IMR-90 (cell line): ENCODE results near the gene SGCA. TPM values are rescaled to one million over a fixed set of nuclear protein-coding genes. Genes with fewer than 3 reads are reported as not detected.

Source experiments
- ATAC-seq: fragments of 200-7000 bp; cut with Tn5 transposase; 2 replicates; pipeline ENCODE4 v1.9.1; 2020; ENCODE audit warnings: low read depth, mild to moderate bottlenecking, moderate library complexity
- BruUV-seq: library from RNA; stranded (reverse); fragments of 400-500 nt; replicated peaks from 2 replicates; lab custom pipeline; 2021; lab: Mats Ljungman, UMichigan
- CTCF ChIA-PET: fragments of 300-600 bp; formaldehyde crosslinking; extraction: SDS; loops from one replicate; lab custom pipeline; 2021; ENCODE audit warnings: antibody characterized with exemption; lab: Yijun Ruan, JAX
- POLR2A ChIA-PET: fragments of 300-600 bp; sonication (Branson Sonifier 250); formaldehyde crosslinking; loops from one replicate; lab custom pipeline; 2022; ENCODE audit warnings: antibody characterized with exemption; ENCODE audit not compliant: unreplicated experiment; lab: Charles Lee
- DNase-seq: peaks from one replicate; pipeline ENCODE4 v3.0.0; 2013
- H2AFZ ChIP-seq: replicated peaks from 2 replicates; pipeline ENCODE3; 2013; ENCODE audit warnings: low read length, mild to moderate bottlenecking; ENCODE audit not compliant: poor library complexity
- H2AK5ac ChIP-seq: 2 replicates; pipeline ENCODE4 v1.6.1; 2013; ENCODE audit warnings: low read depth, low read length, inconsistent platforms
- H2AK9ac ChIP-seq: replicated peaks from 2 replicates; pipeline ENCODE3; 2013; ENCODE audit warnings: mild to moderate bottlenecking, low read depth, low read length, moderate library complexity; ENCODE audit not compliant: poor library complexity
- H2BK120ac ChIP-seq: 2 replicates; pipeline ENCODE4 v1.6.1; 2013; ENCODE audit warnings: low read depth, low read length, inconsistent platforms
- H2BK15ac ChIP-seq: 3 replicates; pipeline ENCODE4 v1.6.1; 2013; ENCODE audit warnings: low read depth, low read length, inconsistent platforms
- H2BK20ac ChIP-seq: 2 replicates; pipeline ENCODE4 v1.6.1; 2013; ENCODE audit warnings: low read depth, mild to moderate bottlenecking, inconsistent platforms, low read length, moderate library complexity
- H2BK5ac ChIP-seq: 2 replicates; pipeline ENCODE4 v1.6.1; 2013; ENCODE audit warnings: mild to moderate bottlenecking, low read depth, low read length, inconsistent platforms; ENCODE audit not compliant: poor library complexity, severe bottlenecking
- H3K14ac ChIP-seq: replicated peaks from 2 replicates; pipeline ENCODE4 v1.6.1; 2013; ENCODE audit warnings: low read depth, low read length, inconsistent platforms
- H3K18ac ChIP-seq: 2 replicates; pipeline ENCODE4 v1.6.1; 2013; ENCODE audit warnings: low read depth, low read length, control low read depth
- H3K23ac ChIP-seq: 2 replicates; pipeline ENCODE4 v1.6.1; 2013; ENCODE audit warnings: low read depth, low read length, inconsistent platforms
- H3K27ac ChIP-seq: 2 replicates; pipeline ENCODE4 v1.5.1; 2013; ENCODE audit warnings: mild to moderate bottlenecking, control low read depth, low read length; ENCODE audit not compliant: insufficient read depth
- H3K27me3 ChIP-seq: 2 replicates; pipeline ENCODE4 v1.6.1; 2013; ENCODE audit warnings: low read length; ENCODE audit not compliant: control insufficient read depth, insufficient read depth
- H3K36me3 ChIP-seq: 2 replicates; pipeline ENCODE4 v1.6.1; 2013; ENCODE audit warnings: low read length, mixed read lengths; ENCODE audit not compliant: control insufficient read depth, insufficient read depth
- H3K4ac ChIP-seq: 2 replicates; pipeline ENCODE4 v1.6.1; 2013; ENCODE audit warnings: low read depth, low read length, inconsistent platforms
- H3K4me1 ChIP-seq: 2 replicates; pipeline ENCODE4 v1.6.1; 2013; ENCODE audit warnings: low read length, mixed read lengths; ENCODE audit not compliant: control insufficient read depth, insufficient read depth
- H3K4me2 ChIP-seq: 2 replicates; pipeline ENCODE4 v1.6.1; 2013; ENCODE audit warnings: low read depth, mild to moderate bottlenecking, control low read depth, low read length, moderate library complexity
- H3K4me3 ChIP-seq: 2 replicates; pipeline ENCODE4 v1.5.1; 2013; ENCODE audit warnings: low read depth, mild to moderate bottlenecking, control low read depth, low read length, moderate library complexity; ENCODE audit not compliant: insufficient read depth
- H3K56ac ChIP-seq: 2 replicates; pipeline ENCODE4 v1.6.1; 2013; ENCODE audit warnings: low read length, inconsistent platforms; ENCODE audit not compliant: insufficient read depth; ENCODE audit errors: extremely low read depth
- H3K79me1 ChIP-seq, 2 experiments: 2 replicates each; pipeline ENCODE4 v1.6.1; 2013; ENCODE audit warnings: low read length in 2 of 2, inconsistent platforms in 1 of 2, low read depth in 1 of 2
- H3K9ac ChIP-seq: 2 replicates; pipeline ENCODE4 v1.6.1; 2013; ENCODE audit warnings: low read depth, low read length, control low read depth
- H3K9me1 ChIP-seq: 2 replicates; pipeline ENCODE4 v1.6.1; 2013; ENCODE audit warnings: low read length, inconsistent platforms; ENCODE audit not compliant: insufficient read depth
- H3K9me3 ChIP-seq: 2 replicates; pipeline ENCODE4 v1.6.1; 2013; ENCODE audit warnings: low read length; ENCODE audit not compliant: control insufficient read depth, insufficient read depth
- H4K20me1 ChIP-seq: 2 replicates; pipeline ENCODE4 v1.6.1; 2013; ENCODE audit warnings: low read length, inconsistent platforms; ENCODE audit not compliant: insufficient read depth
- H4K5ac ChIP-seq: 2 replicates; pipeline ENCODE4 v1.6.1; 2013; ENCODE audit warnings: mild to moderate bottlenecking, low read depth, low read length, control low read depth
- H4K8ac ChIP-seq, 2 experiments: 2 replicates each; pipeline ENCODE4 v1.6.1; 2013; ENCODE audit warnings: low read depth in 2 of 2, low read length in 2 of 2, control low read depth in 1 of 2, inconsistent platforms in 1 of 2
- H4K91ac ChIP-seq: 2 replicates; pipeline ENCODE4 v1.6.1; 2013; ENCODE audit warnings: low read depth, low read length, inconsistent platforms; ENCODE audit not compliant: insufficient read depth
- BHLHE40 ChIP-seq: fragments of 150-350 bp; IDR thresholded peaks from 2 replicates; pipeline ENCODE4 v1.6.1; 2016; ENCODE audit warnings: mild to moderate bottlenecking, low read depth, low read length
- CEBPB ChIP-seq: IDR thresholded peaks from 2 replicates; pipeline ENCODE4 v1.6.1; 2012; ENCODE audit warnings: low read depth, low read length, improper control_type of control experiment
- CHD1 ChIP-seq: IDR thresholded peaks from 2 replicates; pipeline ENCODE4 v1.6.1; 2012; ENCODE audit warnings: low read depth, low read length, improper control_type of control experiment
- CTCF ChIP-seq: conservative IDR thresholded peaks from 2 replicates; pipeline ENCODE4 v1.5.1; 2012; ENCODE audit warnings: mild to moderate bottlenecking, low read depth, low read length, improper control_type of control experiment
- ELK1 ChIP-seq: fragments of 150-350 bp; IDR thresholded peaks from 2 replicates; pipeline ENCODE4 v1.6.1; 2016; ENCODE audit warnings: low read depth, mild to moderate bottlenecking, low read length, moderate library complexity, borderline replicate concordance
- FOS ChIP-seq: fragments of 150-350 bp; IDR thresholded peaks from 2 replicates; pipeline ENCODE4 v1.6.1; 2016; ENCODE audit warnings: low read depth, low read length
- MAZ ChIP-seq: IDR thresholded peaks from 2 replicates; pipeline ENCODE4 v1.6.1; 2012; ENCODE audit warnings: low read depth, mild to moderate bottlenecking, low read length, improper control_type of control experiment, moderate library complexity, borderline replicate concordance
- MXI1 ChIP-seq: IDR thresholded peaks from 2 replicates; pipeline ENCODE4 v1.6.1; 2012; ENCODE audit warnings: low read depth, mild to moderate bottlenecking, low read length, moderate library complexity, borderline replicate concordance
- NFE2L2 ChIP-seq: fragments of 150-350 bp; IDR thresholded peaks from 2 replicates; pipeline ENCODE4 v1.6.1; 2016; ENCODE audit warnings: low read depth, mild to moderate bottlenecking, low read length
- POLR2A ChIP-seq: IDR thresholded peaks from 2 replicates; pipeline ENCODE4 v1.6.1; 2012; ENCODE audit warnings: mild to moderate bottlenecking, low read depth, low read length
- RCOR1 ChIP-seq: IDR thresholded peaks from 2 replicates; pipeline ENCODE4 v1.6.1; 2012; ENCODE audit warnings: mild to moderate bottlenecking, low read length, improper control_type of control experiment; ENCODE audit not compliant: insufficient replicate concordance
- RFX5 ChIP-seq: IDR thresholded peaks from 2 replicates; pipeline ENCODE4 v1.8.0; 2012; ENCODE audit warnings: low read depth, mild to moderate bottlenecking, low read length, moderate library complexity
- SMC3 ChIP-seq: fragments of 150-350 bp; IDR thresholded peaks from 2 replicates; pipeline ENCODE4 v1.6.1; 2016; ENCODE audit warnings: low read depth, mild to moderate bottlenecking, antibody characterized with exemption, low read length, moderate library complexity
- WGBS, 2 experiments: methylation state at CpG; one replicate each; pipeline versions ENCODE4 v1.1.5 to v1.1.7; 2013; ENCODE audit warnings: missing lambda C conversion rate in 2 of 2; ENCODE audit not compliant: insufficient read length in 1 of 2; ENCODE audit errors: extremely low coverage in 2 of 2; 5-methylcytosine and 5-hydroxymethylcytosine counted together
- dilution Hi-C: fragments of 300-500 bp; cut with HindIII; formaldehyde crosslinking; loops from one replicate; pipeline ENCODE4 v1.14.3; 2018; ENCODE audit warnings: low sequenced_read_pairs; ENCODE audit not compliant: unreplicated experiment
- in situ Hi-C: fragments of 300-500 bp; cut with MboI; formaldehyde crosslinking; loops from 3 replicates; pipeline ENCODE4 v1.14.3; 2019; ENCODE audit warnings: low sequenced_read_pairs, inconsistent platforms, mixed read lengths
- intact Hi-C: fragments of 100-400 bp; cut with micrococcal nuclease; formaldehyde crosslinking; loops from 2 replicates; pipeline ENCODE4 v1.10.0; 2022
- polyA plus RNA-seq, 3 experiments: library from polyadenylated mRNA; depleted of rRNA; stranded (reverse); fragments of >200 nt; gene quantifications; 2 replicates each; pipeline ENCODE4 v1.2.3, GENCODE V29; 2012; ENCODE audit warnings: low replicate concordance in 1 of 3
- total RNA-seq: library from RNA; depleted of rRNA; stranded (reverse); fragments of >200 nt; gene quantifications from 2 replicates; pipeline ENCODE4 v1.2.3, GENCODE V29; 2012

Gene SGCA
- total and polyA plus RNA-seq, 2 of the 4 experiments (the other 2 are of a cell fraction) = 0.19 TPM; not detected in 1

GRCh38 chr17:50139185-50139783, 26.5 kb upstream of the SGCA start:
- intact Hi-C loops (no loop called here), in situ Hi-C loops (no loop called here), dilution Hi-C loops (no loop called here)
- H3K4me3 ChIP-seq = no peak overlapping the region
- TF ChIP-seq FOS (no peak), MXI1 (no peak), CTCF (no peak), NFE2L2 (no peak), CEBPB (no peak), POLR2A (no peak), RFX5 (no peak), RCOR1 (no peak), ELK1 (no peak), CHD1 (no peak), MAZ (no peak), BHLHE40 (no peak), SMC3 (no peak)
- H3K56ac ChIP-seq = no peak overlapping the region
- DNase-seq (no peak), ATAC-seq (no peak)
- H4K5ac ChIP-seq = no peak overlapping the region
- peaks cover 69% of the 10 kb centered on the region for H4K20me1 ChIP-seq
- no peak overlapping the region for H3K9ac ChIP-seq
- no TSS peak for BruUV-seq
- H2BK15ac ChIP-seq = no peak overlapping the region
- H3K9me1 ChIP-seq = peaks cover 1% of the 10 kb centered on the region; the same call in 1 of the 2 replicates
- H2BK120ac ChIP-seq = no peak overlapping the region
- H2AK9ac ChIP-seq = peak overlapping the region; percentile 46
- H3K4ac ChIP-seq = no peak overlapping the region
- no peak overlapping the region; the same call in 1 of the 2 replicates for H2AK5ac ChIP-seq
- H2BK20ac ChIP-seq = no peak overlapping the region
- no peak overlapping the region for H4K91ac ChIP-seq
- H3K18ac ChIP-seq = no peak overlapping the region
- no peak overlapping the region for H4K8ac ChIP-seq
- peaks cover 2% of the 10 kb centered on the region; the same call in 1 of the 2 replicates for H3K4me1 ChIP-seq
- H3K36me3 ChIP-seq = peaks cover 92% of the 10 kb centered on the region
- no peak overlapping the region for H3K14ac ChIP-seq
- no peak overlapping the region for H3K23ac ChIP-seq
- H3K9me3 ChIP-seq = no peaks in the 10 kb centered on the region
- H2BK5ac ChIP-seq = no peak overlapping the region
- H3K4me2 ChIP-seq = no peak overlapping the region
- no peaks in the 10 kb centered on the region for H3K27me3 ChIP-seq
- 98% methylated on average over 11 of the region's 15 CpGs; no CpG with 5 or more reads in 1 of the 2 experiments for WGBS, 2 experiments
- ChIA-PET POLR2A (no interaction called here), CTCF (interaction anchor here (0.7 to 1.7 kb wide), 6 partner anchors 10 to 153 kb away, joined by 3 to 5 read pairs (median 3); no protein-coding TSS in a partner anchor)
- no peak overlapping the region for H3K27ac ChIP-seq
- peak overlapping the region; percentile 41 for H2AFZ ChIP-seq
- peaks cover 32 to 80% of the 10 kb centered on the region in 2 experiments for H3K79me1 ChIP-seq
